Peyer's patch (tissue), 4 donors: ENCODE measurements around the gene TRAPPC2.

Experiments used
- CTCF ChIP-seq, 6 experiments: fragments of 450-650 bp in 4 of 6; fragments of 200-600 bp in 2 of 6; sonication (generic) in 1 of 6; IDR thresholded peaks; one replicate each; pipeline ENCODE4 v1.5.1; 2017 to 2019; ENCODE audit warnings: antibody characterized with exemption in 6 of 6, mild to moderate bottlenecking in 3 of 6, moderate library complexity in 1 of 6
- POLR2A ChIP-seq, 2 donors: fragments of 450-650 bp; IDR thresholded peaks; one replicate each; pipeline ENCODE4 v1.5.1; 2017; ENCODE audit warnings: antibody characterized with exemption in 2 of 2, mild to moderate bottlenecking in 2 of 2, moderate library complexity in 2 of 2

GRCh38 chrX:13721371-13721770 is 13.0 kb downstream of the TRAPPC2 start:
- TF ChIP-seq CTCF (IDR thresholded peaks at IDR 0.05) (no peak), POLR2A (IDR thresholded peaks at IDR 0.05) (no peak)
